GM06990 (cell line): Measurements from ENCODE around the gene MMP12.
"Not testable (repeated sequence)": the region's sequence is repeated elsewhere in the genome, so short reads cannot be mapped to it uniquely, and the experiment has no call there.

Experiments used
- DNase-seq: peaks from one replicate; pipeline ENCODE4 v3.0.0-alpha.2; 2011; ENCODE audit not compliant: insufficient read length; ENCODE audit errors: extremely low read depth
- H3K27me3 ChIP-seq: replicated peaks from 2 replicates; pipeline ENCODE4 v1.6.0; 2011; ENCODE audit warnings: low read length; ENCODE audit not compliant: control insufficient read depth, insufficient read depth
- H3K36me3 ChIP-seq: 2 replicates; pipeline ENCODE4 v1.5.1; 2011; ENCODE audit warnings: low read length; ENCODE audit not compliant: control insufficient read depth, insufficient read depth
- H3K4me3 ChIP-seq: replicated peaks from 2 replicates; pipeline ENCODE4 v1.5.1; 2011; ENCODE audit warnings: low read depth, mild to moderate bottlenecking, control low read depth, low read length
- TF ChIP-seq, protein P1 (sequence below): IDR thresholded peaks from 2 replicates; pipeline ENCODE4 v1.5.1; 2011; ENCODE audit warnings: low read length, control low read depth, mild to moderate bottlenecking, inconsistent platforms; ENCODE audit not compliant: insufficient read depth, poor library complexity, severe bottlenecking

MMP12 gene

DNA sequence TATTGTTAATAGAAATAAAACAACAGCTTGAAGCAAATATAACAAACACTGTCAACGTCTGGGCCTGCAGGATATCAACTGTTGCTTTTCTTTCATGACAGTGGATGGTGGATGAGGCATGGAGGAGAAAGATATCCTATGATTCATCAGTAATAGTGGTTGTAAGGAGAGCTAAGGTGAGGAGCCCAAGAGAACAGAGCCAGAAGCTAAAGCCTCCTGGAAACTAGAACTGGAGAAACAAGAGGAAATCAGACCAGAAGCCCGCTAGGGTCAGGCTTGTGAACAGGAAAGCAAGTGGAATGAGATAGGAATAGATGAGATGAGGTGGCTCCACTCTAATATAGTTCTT is 37.7 kb upstream of the MMP12 start:
- DNase-seq, result no peak
- TF ChIP-seq, protein P1, sequence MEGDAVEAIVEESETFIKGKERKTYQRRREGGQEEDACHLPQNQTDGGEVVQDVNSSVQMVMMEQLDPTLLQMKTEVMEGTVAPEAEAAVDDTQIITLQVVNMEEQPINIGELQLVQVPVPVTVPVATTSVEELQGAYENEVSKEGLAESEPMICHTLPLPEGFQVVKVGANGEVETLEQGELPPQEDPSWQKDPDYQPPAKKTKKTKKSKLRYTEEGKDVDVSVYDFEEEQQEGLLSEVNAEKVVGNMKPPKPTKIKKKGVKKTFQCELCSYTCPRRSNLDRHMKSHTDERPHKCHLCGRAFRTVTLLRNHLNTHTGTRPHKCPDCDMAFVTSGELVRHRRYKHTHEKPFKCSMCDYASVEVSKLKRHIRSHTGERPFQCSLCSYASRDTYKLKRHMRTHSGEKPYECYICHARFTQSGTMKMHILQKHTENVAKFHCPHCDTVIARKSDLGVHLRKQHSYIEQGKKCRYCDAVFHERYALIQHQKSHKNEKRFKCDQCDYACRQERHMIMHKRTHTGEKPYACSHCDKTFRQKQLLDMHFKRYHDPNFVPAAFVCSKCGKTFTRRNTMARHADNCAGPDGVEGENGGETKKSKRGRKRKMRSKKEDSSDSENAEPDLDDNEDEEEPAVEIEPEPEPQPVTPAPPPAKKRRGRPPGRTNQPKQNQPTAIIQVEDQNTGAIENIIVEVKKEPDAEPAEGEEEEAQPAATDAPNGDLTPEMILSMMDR, result no peak
- no peaks in the 10 kb centered on the region for H3K36me3 ChIP-seq
- no peaks in the 10 kb centered on the region for H3K27me3 ChIP-seq
- H3K4me3 ChIP-seq, result no peak overlapping the region

GRCh38 chr11:102911758-102912481 is 37.1 kb upstream of the MMP12 start:
- H3K36me3 ChIP-seq, result no peaks in the 10 kb centered on the region
- DNase-seq, result no peak
- no peak overlapping the region for H3K4me3 ChIP-seq
- H3K27me3 ChIP-seq, result no peaks in the 10 kb centered on the region
- TF ChIP-seq, protein P1, result no peak

DNA sequence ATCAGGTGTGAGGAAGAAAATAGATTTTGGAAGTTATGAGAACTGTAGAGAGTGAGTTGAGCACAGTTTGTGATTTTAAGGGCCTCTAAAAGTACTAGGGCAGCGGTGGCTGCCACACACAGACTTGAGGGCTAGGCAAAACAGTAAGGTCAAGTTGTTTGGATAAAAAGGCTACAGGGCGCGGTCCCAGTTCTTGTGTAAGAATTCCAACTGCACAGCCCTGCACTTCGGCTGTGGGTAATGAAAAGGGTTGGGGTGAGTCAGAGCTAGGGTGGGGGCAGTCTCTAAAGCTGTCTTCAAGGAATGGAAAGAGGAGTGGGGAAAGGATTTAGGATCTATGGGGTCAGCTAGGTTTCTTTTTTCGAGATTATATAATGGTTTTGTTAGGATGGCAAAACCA is 31.1 kb upstream of the MMP12 start:
- not testable (repeated sequence) for H3K4me3 ChIP-seq, H3K36me3 ChIP-seq, H3K27me3 ChIP-seq, DNase-seq

DNA sequence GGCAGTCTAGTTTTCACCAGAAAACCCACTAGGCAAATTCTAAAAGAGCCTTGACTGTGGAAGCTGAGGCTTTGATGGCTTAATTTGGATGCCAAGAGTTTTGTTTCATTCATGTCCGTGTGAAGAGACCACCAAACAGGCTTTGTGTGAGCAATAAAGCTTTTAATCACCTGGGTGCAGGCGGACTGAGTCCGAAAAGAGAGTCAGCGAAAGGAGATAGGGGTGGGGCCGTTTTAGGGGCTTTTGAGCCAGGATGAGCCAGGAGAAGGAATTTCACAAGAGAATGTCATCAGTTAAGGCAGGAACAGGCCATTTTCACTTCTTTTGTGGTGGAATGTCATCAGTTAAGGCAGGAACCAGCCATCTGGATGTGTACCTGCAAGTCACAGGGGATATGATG is 29.1 kb upstream of the MMP12 start:
- H3K27me3 ChIP-seq, H3K36me3 ChIP-seq, DNase-seq: not testable (repeated sequence)

GRCh38 chr11:102900346-102900745 is 25.6 kb upstream of the MMP12 start:
- DNase-seq, result no peak

More for the DNA sequence above, 29.1 kb upstream of the MMP12 start:
- not testable (repeated sequence) for H3K4me3 ChIP-seq

DNA sequence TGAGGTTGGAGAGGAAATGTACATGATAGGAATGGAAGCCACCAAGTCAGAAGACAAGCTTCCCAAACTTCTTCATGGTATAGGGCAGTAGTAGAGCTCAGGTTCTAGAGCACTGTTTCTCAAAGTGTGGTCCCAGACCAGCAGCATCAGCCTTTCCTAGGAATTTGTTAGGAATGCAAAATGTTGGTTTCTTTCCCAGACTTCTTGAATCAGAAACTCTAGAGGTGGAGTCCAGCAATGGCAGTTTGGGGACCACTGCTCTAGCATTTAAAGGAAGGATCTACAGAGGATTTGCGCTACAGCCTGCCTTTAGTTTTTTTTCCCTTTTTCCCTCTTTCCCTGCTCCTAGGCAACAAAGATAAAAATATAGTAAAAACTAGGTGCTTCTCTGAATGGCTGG is 17.0 kb upstream of the MMP12 start:
- H3K4me3 ChIP-seq, result no peak overlapping the region
- H3K36me3 ChIP-seq, result no peaks in the 10 kb centered on the region
- H3K27me3 ChIP-seq, result no peaks in the 10 kb centered on the region
- DNase-seq, result no peak
- TF ChIP-seq, protein P1, result no peak

More at GRCh38 chr11:102900346-102900745, 25.6 kb upstream of the MMP12 start:
- no peaks in the 10 kb centered on the region; the same call in 1 of the 2 replicates for H3K27me3 ChIP-seq
- no peaks in the 10 kb centered on the region for H3K36me3 ChIP-seq
- no peak overlapping the region for H3K4me3 ChIP-seq
- TF ChIP-seq, protein P1, result no peak

- H3K36me3 ChIP-seq, result no peaks in the 10 kb centered on the region
- DNase-seq, result no peak
- no peaks in the 10 kb centered on the region for H3K27me3 ChIP-seq
- TF ChIP-seq, protein P1, result no peak
- H3K4me3 ChIP-seq, result no peak overlapping the region
Observed at GRCh38 chr11:102886999-102887398, 12.2 kb upstream of the MMP12 start.
